Right lung (tissue), 5 donors: Measurements from ENCODE around the gene CPNE6. TPM values are rescaled to one million over a fixed set of nuclear protein-coding genes. Genes with fewer than 3 reads are reported as not detected.

Source experiments
- polyA plus RNA-seq, 5 donors: library from polyadenylated mRNA; unstranded; fragments of 120-200 nt; gene quantifications; one replicate each; pipeline versions ENCODE4 v1.2.1 to v1.2.3, GENCODE V29; 2013; ENCODE audit warnings: inconsistent platforms in 1 of 5, low replicate concordance in 1 of 5; ENCODE audit not compliant: insufficient read length in 5 of 5, insufficient read depth in 1 of 5

The CPNE6 gene
- polyA plus RNA-seq, 5 donors = not detected

Other genes starting within 250 kb of the CPNE6 start
- 10 to 100 TPM; 34.0 to 45.4 (median 35.5) TPM for gene DHRS4, start 117.8 kb upstream of the CPNE6 start, polyA plus RNA-seq
- gene DHRS4L2, start 82.6 kb upstream of the CPNE6 start, polyA plus RNA-seq = 10 to 100 TPM; 27.3 to 32.3 (median 29.4) TPM
- 1 to 10 TPM in 3 of 5 donors, under 1 TPM in 2; 0.72 to 1.7 (median 1.1) TPM for gene CARMIL3, start 19.6 kb upstream of the CPNE6 start, polyA plus RNA-seq
- 10 to 100 TPM; 13.3 to 17.8 (median 14.7) TPM for gene PCK2, start 22.7 kb downstream of the CPNE6 start, polyA plus RNA-seq
- gene DCAF11, start 43.2 kb downstream of the CPNE6 start, polyA plus RNA-seq = 10 to 100 TPM; 59.5 to 74.4 (median 65.9) TPM
- 1 to 10 TPM; 1.0 to 2.3 (median 1.2) TPM for gene NRL, start 43.4 kb downstream of the CPNE6 start, polyA plus RNA-seq
- 1 to 10 TPM in 3 of 5 donors, under 1 TPM in 2; 0.60 to 9.4 (median 1.1) TPM for gene FITM1, start 59.1 kb downstream of the CPNE6 start, polyA plus RNA-seq
- gene PSME1, start 64.6 kb downstream of the CPNE6 start, polyA plus RNA-seq = 100 to 1,000 TPM; 190 to 234 (median 222) TPM
- gene EMC9, start 70.0 kb downstream of the CPNE6 start, polyA plus RNA-seq = 10 to 100 TPM; 12.6 to 25.8 (median 24.3) TPM
- 100 to 1,000 TPM; 159 to 175 (median 166) TPM for gene PSME2, start 75.0 kb downstream of the CPNE6 start, polyA plus RNA-seq
- gene RNF31, start 75.9 kb downstream of the CPNE6 start, polyA plus RNA-seq = 10 to 100 TPM; 42.8 to 60.2 (median 55.7) TPM
- gene IRF9, start 89.7 kb downstream of the CPNE6 start, polyA plus RNA-seq = 10 to 100 TPM; 49.8 to 68.6 (median 57.2) TPM
- gene REC8, start 100.5 kb downstream of the CPNE6 start, polyA plus RNA-seq = 10 to 100 TPM; 36.6 to 67.1 (median 48.2) TPM
- 10 to 100 TPM; 20.2 to 37.0 (median 24.5) TPM for gene IPO4, start 117.3 kb downstream of the CPNE6 start, polyA plus RNA-seq
- 10 to 100 TPM; 24.6 to 44.1 (median 33.8) TPM for gene TM9SF1, start 123.9 kb downstream of the CPNE6 start, polyA plus RNA-seq
- gene TSSK4, start 134.1 kb downstream of the CPNE6 start, polyA plus RNA-seq = 10 to 100 TPM in 3 of 5 donors, 1 to 10 TPM in 2; 9.5 to 12.2 (median 11.9) TPM
- gene CHMP4A, start 141.9 kb downstream of the CPNE6 start, polyA plus RNA-seq = 10 to 100 TPM; 53.9 to 67.6 (median 62.3) TPM
- gene MDP1, start 144.5 kb downstream of the CPNE6 start, polyA plus RNA-seq = 10 to 100 TPM; 11.8 to 17.2 (median 13.5) TPM
- gene NEDD8, start 160.8 kb downstream of the CPNE6 start, polyA plus RNA-seq = 100 to 1,000 TPM; 209 to 239 (median 224) TPM
- 100 to 1,000 TPM in 4 of 5 donors, 10 to 100 TPM in 1; 92.7 to 120 (median 114) TPM for gene GMPR2, start 161.4 kb downstream of the CPNE6 start, polyA plus RNA-seq
- 10 to 100 TPM; 53.7 to 62.0 (median 60.9) TPM for gene TINF2, start 171.1 kb downstream of the CPNE6 start, polyA plus RNA-seq
- gene TGM1, start 191.6 kb downstream of the CPNE6 start, polyA plus RNA-seq = 1 to 10 TPM; 2.0 to 4.7 (median 3.5) TPM
- 10 to 100 TPM; 19.6 to 28.6 (median 24.9) TPM for gene RABGGTA, start 200.0 kb downstream of the CPNE6 start, polyA plus RNA-seq
- 10 to 100 TPM; 38.8 to 54.7 (median 43.2) TPM for gene DHRS1, start 228.2 kb downstream of the CPNE6 start, polyA plus RNA-seq
- gene NOP9, start 228.3 kb downstream of the CPNE6 start, polyA plus RNA-seq = 10 to 100 TPM; 21.3 to 26.7 (median 24.3) TPM
- 10 to 100 TPM in 4 of 5 donors, 1 to 10 TPM in 1; 9.6 to 16.6 (median 14.1) TPM for gene CIDEB, start 236.4 kb downstream of the CPNE6 start, polyA plus RNA-seq
- 1 to 10 TPM; 3.4 to 5.2 (median 4.7) TPM for gene LTB4R2, start 238.6 kb downstream of the CPNE6 start, polyA plus RNA-seq
- gene LTB4R, start 239.9 kb downstream of the CPNE6 start, polyA plus RNA-seq = 1 to 10 TPM; 5.2 to 6.9 (median 6.2) TPM